Non-pigmented ciliary epithelial cell (primary cell): Measurements from ENCODE around the gene SPINK4.

ENCODE experiments used
- DNase-seq: peaks from one replicate; pipeline ENCODE4 v3.0.0-alpha.2; 2010; ENCODE audit warnings: low read depth

SPINK4 gene

GRCh38 chr9:33229359-33230114 is 10.4 kb upstream of the SPINK4 start:
- no peak for DNase-seq

GRCh38 chr9:33230756-33231622 is 9.0 kb upstream of the SPINK4 start:
- no peak for DNase-seq

GRCh38 chr9:33231623-33231942 is 8.4 kb upstream of the SPINK4 start:
- DNase-seq, result no peak

GRCh38 chr9:33232815-33233214 is 7.2 kb upstream of the SPINK4 start:
- no peak for DNase-seq

GRCh38 chr9:33233626-33234342 is 6.2 kb upstream of the SPINK4 start:
- DNase-seq, result peak; percentile 83

GRCh38 chr9:33234511-33235467 is 5.2 kb upstream of the SPINK4 start:
- no peak for DNase-seq

GRCh38 chr9:33236571-33236970 is 3.4 kb upstream of the SPINK4 start:
- no peak for DNase-seq

- DNase-seq, result no peak
Observed at GRCh38 chr9:33241298-33241697, 1.3 kb downstream of the SPINK4 start.

GRCh38 chr9:33242609-33243134 is 2.7 kb downstream of the SPINK4 start:
- DNase-seq, result no peak

GRCh38 chr9:33244137-33244784 is 4.3 kb downstream of the SPINK4 start:
- no peak for DNase-seq

GRCh38 chr9:33245341-33245740 is 5.4 kb downstream of the SPINK4 start:
- DNase-seq, result no peak

GRCh38 chr9:33246269-33246860 is 6.4 kb downstream of the SPINK4 start:
- no peak for DNase-seq

GRCh38 chr9:33248606-33249005 is 8.6 kb downstream of the SPINK4 start:
- no peak for DNase-seq

- DNase-seq, result no peak
Observed at GRCh38 chr9:33249087-33249658, 9.2 kb downstream of the SPINK4 start.

- DNase-seq, result no peak
Observed at GRCh38 chr9:33249983-33250382, 10.0 kb downstream of the SPINK4 start.

GRCh38 chr9:33250458-33250995 is 10.6 kb downstream of the SPINK4 start:
- DNase-seq, result no peak

- no peak for DNase-seq
Observed at GRCh38 chr9:33254211-33254610, 14.2 kb downstream of the SPINK4 start.

GRCh38 chr9:33255014-33255413 is 15.0 kb downstream of the SPINK4 start:
- no peak for DNase-seq

- no peak for DNase-seq
Observed at GRCh38 chr9:33255471-33255870, 15.5 kb downstream of the SPINK4 start.

GRCh38 chr9:33256236-33256635 is 16.3 kb downstream of the SPINK4 start:
- no peak for DNase-seq
